Suprapubic skin (tissue), 4 donors: ENCODE measurements around the gene GOLT1A.

ENCODE experiments used
- CTCF ChIP-seq, 2 donors: fragments of 200-600 bp in 1 of 2; fragments of 450-650 bp in 1 of 2; sonication (generic) in 1 of 2; IDR thresholded peaks; one replicate each; pipeline ENCODE4 v1.5.1; 2016 to 2019; ENCODE audit warnings: antibody characterized with exemption in 2 of 2, mild to moderate bottlenecking in 1 of 2, moderate library complexity in 1 of 2
- EP300 ChIP-seq: sonication (generic); formaldehyde crosslinking; IDR thresholded peaks from one replicate; pipeline ENCODE4 v1.6.1; 2017; ENCODE audit warnings: antibody characterized with exemption
- POLR2A ChIP-seq, 2 donors: fragments of 450-650 bp; IDR thresholded peaks; one replicate each; pipeline ENCODE4 v1.6.1; 2017; ENCODE audit warnings: antibody characterized with exemption in 2 of 2, mild to moderate bottlenecking in 2 of 2, moderate library complexity in 2 of 2
- POLR2AphosphoS5 ChIP-seq, 3 donors: sonication (generic); formaldehyde crosslinking; IDR thresholded peaks; one replicate each; pipeline ENCODE4 v1.6.1; 2017; ENCODE audit warnings: antibody characterized with exemption in 3 of 3

- no peak for TF ChIP-seq POLR2A (IDR thresholded peaks at IDR 0.05)
- no peak for TF ChIP-seq CTCF (IDR thresholded peaks at IDR 0.05)
- no peak for TF ChIP-seq POLR2AphosphoS5 (IDR thresholded peaks at IDR 0.05)
- no peak for TF ChIP-seq EP300
Measured at GRCh38 chr1:204230211-204230610, 16.4 kb upstream of the GOLT1A start.
